Measurements from ENCODE around the gene SERPINB6.

Gene SERPINB6

DNA sequence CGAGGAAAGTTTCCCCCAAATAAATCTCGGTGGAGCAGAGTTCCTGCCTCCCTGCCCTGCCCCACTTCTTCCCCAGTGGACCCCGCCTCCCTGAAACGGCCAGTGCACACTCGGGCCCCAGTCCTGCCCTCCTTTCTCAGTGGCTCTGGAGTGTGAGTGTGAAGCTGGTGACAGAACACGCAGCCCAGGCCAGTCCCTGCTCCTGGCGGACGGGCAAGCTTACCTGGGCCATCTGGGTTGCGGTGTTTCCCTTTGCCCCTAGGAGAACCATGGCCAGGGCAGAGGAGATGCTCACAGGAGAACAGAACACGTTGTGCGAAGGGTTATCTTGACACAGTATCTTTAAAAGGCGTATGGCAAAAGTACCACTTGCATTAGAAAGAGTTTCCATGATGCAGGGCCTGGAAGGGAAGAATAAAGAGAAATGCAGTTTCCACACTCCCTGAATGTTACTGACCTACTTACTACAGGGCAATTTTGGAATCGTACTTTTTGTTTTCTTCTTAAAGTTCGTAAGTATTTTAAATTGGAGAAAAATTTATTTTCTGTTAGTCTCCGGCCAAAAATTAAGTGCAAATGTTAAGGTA is 71.1 kb downstream of the SERPINB6 start:
- H3K4me3 ChIP-seq (ENCODE audit: low read length), result no peak overlapping the region
- peaks cover 20% of the 10 kb centered on the region for H3K36me3 ChIP-seq (ENCODE audit: control insufficient read depth, insufficient read depth, low read length, severe bottlenecking)
- no peak overlapping the region for H3K9ac ChIP-seq (ENCODE audit: low read length)
- DNase-seq (ENCODE audit: low read depth), result no peak
- no peaks in the 10 kb centered on the region for H3K27me3 ChIP-seq (replicated peaks; ENCODE audit: control insufficient read depth, insufficient read depth, low read length)
- peaks cover 24% of the 10 kb centered on the region for H3K4me1 ChIP-seq (ENCODE audit: control insufficient read depth, insufficient read depth, low read length)
- H3K9me3 ChIP-seq (ENCODE audit: control insufficient read depth, low read length), result no peaks in the 10 kb centered on the region

DNA sequence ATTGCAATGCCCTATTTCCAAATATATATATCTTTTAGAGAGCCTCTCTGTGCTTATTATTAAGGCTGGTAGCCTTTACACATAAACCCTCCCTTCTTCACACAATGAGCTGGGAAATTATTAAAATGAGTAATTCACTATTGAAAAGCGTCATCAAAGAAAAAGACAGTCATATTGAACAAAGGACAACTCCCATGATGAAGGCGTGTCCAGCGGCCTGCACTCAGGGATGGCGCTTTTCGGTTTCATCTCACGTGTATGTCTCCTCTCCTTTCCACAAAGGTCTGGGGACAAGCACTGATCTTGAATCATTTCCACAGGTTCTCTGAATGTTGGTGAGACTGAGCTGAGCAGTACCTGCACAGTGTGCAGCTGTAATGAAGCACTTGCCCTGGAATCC is 71.8 kb downstream of the SERPINB6 start:
- H3K9ac ChIP-seq (ENCODE audit: low read length), result no peak overlapping the region
- no peak for DNase-seq (ENCODE audit: low read depth)
- H3K4me1 ChIP-seq (ENCODE audit: control insufficient read depth, insufficient read depth, low read length), result peaks cover 24% of the 10 kb centered on the region
- no peaks in the 10 kb centered on the region for H3K27me3 ChIP-seq (replicated peaks; ENCODE audit: control insufficient read depth, insufficient read depth, low read length)
- H3K36me3 ChIP-seq (ENCODE audit: control insufficient read depth, insufficient read depth, low read length, severe bottlenecking), result peaks cover 26% of the 10 kb centered on the region
- H3K4me3 ChIP-seq (ENCODE audit: low read length), result no peak overlapping the region
- H3K9me3 ChIP-seq (ENCODE audit: control insufficient read depth, low read length), result no peaks in the 10 kb centered on the region

All from adipocyte (in vitro differentiated cells).